Retinal pigment epithelial cell (primary cell): ENCODE measurements around the gene CRKL.

Source experiments
- DNase-seq: peaks from one replicate; pipeline ENCODE4 v3.0.0-alpha.2; 2010; ENCODE audit warnings: low read depth
- H3K4me3 ChIP-seq: 2 replicates; pipeline ENCODE4 v1.5.1; 2011; ENCODE audit warnings: mild to moderate bottlenecking, low read length, control low read depth, moderate library complexity
- TF ChIP-seq, protein P1 (sequence below): conservative IDR thresholded peaks from 2 replicates; pipeline ENCODE4 v1.5.1; 2011; ENCODE audit warnings: low read depth, low read length, control low read depth, inconsistent platforms

CRKL gene

DNA sequence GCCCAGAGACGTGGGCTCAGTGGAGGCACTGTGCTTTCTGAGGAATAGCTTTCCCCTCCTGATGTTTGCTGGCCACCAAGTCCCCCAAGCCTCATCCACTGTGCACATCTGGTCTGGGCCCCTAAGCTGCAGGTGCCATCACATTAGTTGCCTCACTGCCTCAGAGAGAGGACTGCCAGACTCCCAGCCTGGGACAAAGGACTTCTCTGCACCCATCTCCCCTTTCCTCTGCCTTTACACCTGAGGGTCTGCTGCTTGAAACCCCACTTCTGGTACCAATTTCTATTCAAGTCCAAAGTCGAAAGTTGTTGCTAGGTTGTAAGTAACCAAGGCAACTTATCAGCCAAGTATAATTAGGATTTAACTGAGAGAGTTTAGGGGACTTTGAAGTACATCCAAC lies 61.2 kb downstream of the CRKL start:
- H3K4me3 ChIP-seq = no peak overlapping the region
- DNase-seq = no peak

DNA sequence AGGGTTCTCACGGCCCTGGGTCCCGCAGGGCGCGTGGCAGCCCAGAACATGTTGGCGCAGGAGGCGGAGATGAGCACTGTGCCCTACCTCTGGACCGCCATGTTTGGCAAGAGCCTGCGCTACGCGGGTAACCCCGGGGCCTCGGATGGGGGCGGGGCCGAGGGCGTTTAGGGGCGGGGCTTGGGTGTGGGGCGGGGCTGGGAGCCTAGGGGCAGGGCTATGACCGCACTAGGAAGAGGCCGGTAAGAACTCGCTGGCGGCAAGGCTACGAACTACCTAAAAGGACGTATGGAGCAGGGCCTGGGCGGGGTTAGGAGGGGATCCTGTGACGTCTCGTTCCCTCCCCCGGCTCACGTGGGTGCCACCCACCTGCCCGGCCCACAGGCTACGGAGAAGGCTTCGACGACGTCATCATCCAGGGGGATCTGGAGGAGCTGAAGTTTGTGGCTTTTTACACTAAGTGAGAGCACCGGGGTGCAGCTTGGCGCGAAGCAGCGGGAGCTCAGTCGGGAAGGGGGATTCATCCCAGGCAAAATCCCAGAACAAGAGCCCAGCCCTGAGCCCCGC lies 62.1 kb downstream of the CRKL start:
- DNase-seq = peak; percentile 62
- TF ChIP-seq, protein P1, sequence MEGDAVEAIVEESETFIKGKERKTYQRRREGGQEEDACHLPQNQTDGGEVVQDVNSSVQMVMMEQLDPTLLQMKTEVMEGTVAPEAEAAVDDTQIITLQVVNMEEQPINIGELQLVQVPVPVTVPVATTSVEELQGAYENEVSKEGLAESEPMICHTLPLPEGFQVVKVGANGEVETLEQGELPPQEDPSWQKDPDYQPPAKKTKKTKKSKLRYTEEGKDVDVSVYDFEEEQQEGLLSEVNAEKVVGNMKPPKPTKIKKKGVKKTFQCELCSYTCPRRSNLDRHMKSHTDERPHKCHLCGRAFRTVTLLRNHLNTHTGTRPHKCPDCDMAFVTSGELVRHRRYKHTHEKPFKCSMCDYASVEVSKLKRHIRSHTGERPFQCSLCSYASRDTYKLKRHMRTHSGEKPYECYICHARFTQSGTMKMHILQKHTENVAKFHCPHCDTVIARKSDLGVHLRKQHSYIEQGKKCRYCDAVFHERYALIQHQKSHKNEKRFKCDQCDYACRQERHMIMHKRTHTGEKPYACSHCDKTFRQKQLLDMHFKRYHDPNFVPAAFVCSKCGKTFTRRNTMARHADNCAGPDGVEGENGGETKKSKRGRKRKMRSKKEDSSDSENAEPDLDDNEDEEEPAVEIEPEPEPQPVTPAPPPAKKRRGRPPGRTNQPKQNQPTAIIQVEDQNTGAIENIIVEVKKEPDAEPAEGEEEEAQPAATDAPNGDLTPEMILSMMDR = no peak
- peak overlapping the region; percentile 24 for H3K4me3 ChIP-seq

More for the DNA sequence above, 61.2 kb downstream of the CRKL start:
- TF ChIP-seq, protein P1 = no peak

DNA sequence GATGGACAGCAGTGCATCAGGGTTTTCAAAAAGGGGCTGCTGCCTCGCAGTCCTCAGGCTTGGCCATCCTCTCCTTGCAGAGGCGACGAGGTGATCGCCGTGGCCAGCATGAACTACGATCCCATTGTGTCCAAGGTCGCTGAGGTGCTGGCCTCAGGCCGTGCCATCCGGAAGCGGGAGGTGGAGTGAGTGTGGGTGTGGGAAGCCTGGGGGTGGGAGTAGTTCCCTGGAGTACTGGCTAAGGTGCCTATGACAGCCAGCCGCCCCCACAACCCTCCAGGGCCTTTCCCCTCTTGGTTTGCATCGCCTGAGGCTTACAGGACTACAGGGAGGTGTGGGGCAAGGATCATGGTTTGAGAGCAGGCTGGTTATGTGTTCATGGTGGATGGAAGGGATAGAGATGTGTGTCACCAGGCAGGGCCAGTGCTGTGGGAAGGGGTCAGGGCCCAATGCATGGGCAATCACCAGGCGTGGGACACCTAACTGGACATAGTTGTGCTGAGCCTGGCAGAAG lies 62.8 kb downstream of the CRKL start:
- DNase-seq = no peak
- peak overlapping the region; percentile 24 for H3K4me3 ChIP-seq
- TF ChIP-seq, protein P1 = no peak

DNA sequence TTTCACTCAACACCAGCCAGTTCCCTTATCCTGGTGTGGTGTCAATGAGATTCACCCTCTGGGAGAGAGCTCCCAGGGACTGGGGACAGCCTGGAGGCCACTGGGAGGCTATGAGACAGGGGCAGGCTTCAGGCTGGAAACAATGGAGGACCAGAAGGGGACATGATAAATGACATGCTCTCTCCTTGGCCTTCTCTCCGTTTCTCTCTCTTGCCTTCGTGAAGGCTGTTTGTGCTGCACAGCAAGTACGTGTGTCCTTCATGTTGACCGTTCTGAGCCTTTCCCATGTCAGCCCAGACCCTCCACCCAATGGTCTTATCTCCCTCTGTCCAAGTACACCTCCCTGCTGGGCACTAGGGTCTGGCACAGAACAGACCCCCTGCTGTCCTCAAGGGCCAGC lies 63.3 kb downstream of the CRKL start:
- no peak for DNase-seq
- H3K4me3 ChIP-seq = no peak overlapping the region
- TF ChIP-seq, protein P1 = no peak

DNA sequence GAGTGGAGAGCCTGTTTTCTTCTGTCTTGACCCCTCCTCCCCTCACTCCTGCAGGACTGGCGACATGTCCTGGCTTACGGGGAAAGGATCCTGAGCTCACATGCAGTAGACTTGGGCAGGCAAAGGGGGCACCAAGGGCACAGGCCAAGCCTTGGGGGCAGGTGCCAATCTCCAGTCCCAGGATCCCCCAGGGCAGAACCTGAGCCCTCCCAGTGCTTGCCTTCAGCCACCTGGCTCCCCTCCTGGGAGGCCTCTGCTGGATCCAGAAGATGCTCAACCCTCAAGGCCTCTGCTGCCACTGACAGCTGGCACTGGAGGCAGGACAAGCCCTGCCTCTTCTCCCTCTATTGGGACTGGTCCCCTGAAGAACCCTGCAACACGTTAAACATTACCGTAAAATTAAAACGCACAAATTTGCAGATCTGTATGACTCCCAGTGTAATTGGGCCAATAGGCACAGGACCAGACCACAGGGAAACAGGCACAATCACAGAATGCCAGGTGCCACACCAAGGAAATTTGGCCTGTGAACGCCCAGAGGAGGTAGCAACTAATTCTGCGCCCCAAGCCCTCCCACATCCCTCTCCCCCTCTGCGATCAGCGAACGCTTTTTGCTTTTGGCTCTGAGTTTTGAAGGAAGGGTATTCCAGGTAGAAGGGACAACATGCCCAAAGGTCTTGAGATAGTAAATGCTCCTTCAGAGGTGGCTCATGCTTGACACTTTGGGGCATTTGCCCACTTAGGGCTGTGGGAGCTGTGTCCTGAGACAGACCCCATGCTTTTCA lies 63.9 kb downstream of the CRKL start:
- H3K4me3 ChIP-seq = peak overlapping the region; percentile 81
- DNase-seq = no peak
- TF ChIP-seq, protein P1 = no peak

DNA sequence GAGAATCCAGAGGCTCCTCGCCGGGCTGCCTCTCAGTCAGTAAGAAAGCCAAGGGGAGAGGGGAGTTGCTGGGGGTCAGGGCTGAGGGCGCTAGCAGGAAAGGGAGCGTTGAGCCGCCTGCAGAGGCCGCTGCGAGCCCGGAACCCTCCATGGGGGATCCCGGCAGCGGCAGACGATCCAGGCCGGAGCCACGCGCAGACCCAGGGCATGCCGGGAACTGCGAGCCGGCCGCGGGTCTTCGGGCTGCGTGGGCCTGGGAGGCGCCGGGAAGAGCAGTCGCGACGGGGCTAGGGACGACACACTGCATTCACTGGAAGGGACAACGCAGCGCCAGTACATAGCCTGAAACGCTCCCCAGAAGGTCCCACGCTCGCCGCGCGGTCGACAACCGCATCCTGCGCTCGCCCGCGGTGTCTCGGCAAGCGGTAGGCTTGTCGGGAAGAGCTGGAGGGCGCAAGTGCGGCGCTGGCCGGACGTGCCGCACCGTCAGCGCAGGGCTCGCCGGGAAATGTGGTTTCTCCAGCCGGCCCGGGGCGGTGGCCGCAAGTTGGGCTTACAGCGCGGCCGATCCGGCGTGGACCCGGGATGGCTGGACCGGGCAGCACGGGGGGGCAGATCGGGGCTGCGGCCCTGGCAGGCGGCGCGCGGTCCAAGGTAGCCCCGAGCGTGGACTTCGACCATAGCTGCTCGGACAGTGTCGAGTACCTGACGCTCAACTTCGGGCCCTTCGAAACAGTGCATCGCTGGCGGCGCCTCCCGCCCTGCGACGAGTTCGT lies 64.8 kb downstream of the CRKL start, which contains the start of gene LZTR1:
Gene LZTR1 (plus strand): TSS at position 511 of the 776 bp plus-strand sequence. CDS start 75 bp downstream, at position 586.
- DNase-seq = no peak
- H3K4me3 ChIP-seq = peak within 1 kb of the TSS; percentile 81
- TF ChIP-seq, protein P1 = peak; percentile 72
